GM23338 (cell line): ENCODE measurements around the gene TGDS. TPM values are rescaled to one million over a fixed set of nuclear protein-coding genes. Genes with fewer than 3 reads are reported as not detected.

Experiments used
- ATAC-seq: fragments of 200-7000 bp; cut with Tn5 transposase; 3 replicates; pipeline ENCODE4 v1.9.1; 2020
- DNase-seq: peaks from one replicate; pipeline ENCODE4 v3.0.0-alpha.2; 2015; ENCODE audit warnings: low spot score
- H2AFZ ChIP-seq: fragments of 200-600 bp; sonication (generic); 2 replicates; pipeline ENCODE4 v1.8.0; 2016; ENCODE audit warnings: antibody characterized with exemption, mild to moderate bottlenecking, moderate library complexity
- H3F3A ChIP-seq: fragments of 200-600 bp; sonication (generic); replicated peaks from 2 replicates; pipeline ENCODE4 v1.8.0; 2017; ENCODE audit warnings: antibody characterized with exemption, mixed run types, low read depth
- H3K27ac ChIP-seq: fragments of 200-600 bp; sonication (generic); 2 replicates; pipeline ENCODE4 v1.6.1; 2016; ENCODE audit warnings: low read depth
- H3K27me3 ChIP-seq: fragments of 200-600 bp; sonication (generic); 2 replicates; pipeline ENCODE4 v1.8.0; 2016; ENCODE audit warnings: mild to moderate bottlenecking, mixed run types, moderate library complexity; ENCODE audit not compliant: insufficient read depth
- H3K36me3 ChIP-seq: fragments of 200-600 bp; sonication (generic); 2 replicates; pipeline ENCODE4 v1.8.0; 2016; ENCODE audit warnings: mild to moderate bottlenecking; ENCODE audit not compliant: insufficient read depth
- H3K4me1 ChIP-seq: fragments of 200-600 bp; sonication (generic); 2 replicates; pipeline ENCODE4 v1.8.0; 2016; ENCODE audit warnings: mild to moderate bottlenecking, moderate library complexity; ENCODE audit not compliant: insufficient read depth
- H3K4me2 ChIP-seq: fragments of 200-600 bp; sonication (generic); 2 replicates; pipeline ENCODE4 v1.7.1; 2017; ENCODE audit warnings: mixed run types
- H3K4me3 ChIP-seq: fragments of 200-600 bp; sonication (generic); 2 replicates; pipeline ENCODE4 v1.6.1; 2016; ENCODE audit warnings: mixed run types
- H3K79me2 ChIP-seq: fragments of 200-600 bp; sonication (generic); replicated peaks from 2 replicates; pipeline ENCODE4 v1.8.0; 2017; ENCODE audit warnings: mild to moderate bottlenecking; ENCODE audit not compliant: insufficient read depth
- H3K9me2 ChIP-seq: fragments of 200-600 bp; sonication (generic); 2 replicates; pipeline ENCODE4 v1.8.0; 2017; ENCODE audit not compliant: insufficient read depth
- H4K20me1 ChIP-seq: fragments of 200-600 bp; sonication (generic); replicated peaks from 2 replicates; pipeline ENCODE4 v1.8.0; 2017; ENCODE audit warnings: mild to moderate bottlenecking; ENCODE audit not compliant: insufficient read depth
- H3K27ac Mint-ChIP-seq: 2 replicates; pipeline ENCODE4 v1.8.0; 2020; ENCODE audit warnings: inconsistent platforms, mild to moderate bottlenecking, moderate library complexity, mixed read lengths
- H3K27me3 Mint-ChIP-seq: 3 replicates; pipeline ENCODE4 v1.8.0; 2022; ENCODE audit warnings: low read depth, mild to moderate bottlenecking, moderate library complexity, mixed read lengths, inconsistent platforms; ENCODE audit not compliant: insufficient read depth, poor library complexity
- H3K36me3 Mint-ChIP-seq: 3 replicates; pipeline ENCODE4 v1.8.0; 2021; ENCODE audit warnings: low read depth, mild to moderate bottlenecking, inconsistent platforms, moderate library complexity, mixed read lengths
- H3K4me1 Mint-ChIP-seq: 3 replicates; pipeline ENCODE4 v1.8.0; 2020; ENCODE audit warnings: mild to moderate bottlenecking, inconsistent platforms, mixed read lengths
- H3K4me3 Mint-ChIP-seq: 3 replicates; pipeline ENCODE4 v1.8.0; 2021; ENCODE audit warnings: moderate library complexity, mild to moderate bottlenecking, inconsistent platforms, mixed read lengths
- H3K9me3 Mint-ChIP-seq: 3 replicates; pipeline ENCODE4 v1.8.0; 2020; ENCODE audit warnings: moderate library complexity, mild to moderate bottlenecking, inconsistent platforms, mixed read lengths
- CTCF ChIP-seq, 2 experiments: fragments of 200-600 bp in 1 of 2; sonication (generic) in 1 of 2; conservative IDR thresholded peaks; 2 replicates each; pipeline versions ENCODE4 v1.5.1 to v1.6.1; 2016 to 2017; ENCODE audit warnings: antibody characterized with exemption in 2 of 2, low read depth in 2 of 2, mild to moderate bottlenecking in 2 of 2, moderate library complexity in 1 of 2
- ETS1 ChIP-seq: IDR thresholded peaks from 2 replicates; pipeline ENCODE4 v1.6.1; 2016; ENCODE audit warnings: antibody characterized with exemption
- EZH2 ChIP-seq: fragments of 200-600 bp; sonication (generic); IDR thresholded peaks from one replicate; pipeline ENCODE4 v1.8.0; 2017; ENCODE audit warnings: antibody characterized with exemption, mild to moderate bottlenecking, low read depth; ENCODE audit not compliant: unreplicated experiment
- EZH2phosphoT487 ChIP-seq: fragments of 200-600 bp; sonication (generic); IDR thresholded peaks from one replicate; pipeline ENCODE4 v1.8.1; 2018; ENCODE audit warnings: antibody characterized with exemption; ENCODE audit not compliant: unreplicated experiment
- NANOG ChIP-seq: IDR thresholded peaks from 2 replicates; pipeline ENCODE4 v1.6.1; 2016; ENCODE audit warnings: antibody characterized with exemption, borderline replicate concordance
- POLR2AphosphoS5 ChIP-seq: IDR thresholded peaks from 2 replicates; pipeline ENCODE4 v1.6.1; 2016; ENCODE audit warnings: antibody characterized with exemption, low read depth
- REST ChIP-seq: IDR thresholded peaks from one replicate; pipeline ENCODE4 v1.6.1; 2018; ENCODE audit warnings: antibody characterized with exemption; ENCODE audit not compliant: unreplicated experiment
- STAT1 ChIP-seq: IDR thresholded peaks from one replicate; pipeline ENCODE4 v1.6.1; 2016; ENCODE audit warnings: antibody characterized with exemption; ENCODE audit not compliant: unreplicated experiment
- ZNF114 ChIP-seq: fragments of 250-450 bp; sonication (Bioruptor Pico); IDR thresholded peaks from 2 replicates; pipeline ENCODE4 v1.5.0; 2020; ENCODE audit warnings: mild to moderate bottlenecking, moderate library complexity
- ZNF331 ChIP-seq: fragments of 250-450 bp; sonication (Bioruptor Pico); IDR thresholded peaks from 2 replicates; pipeline ENCODE4 v1.5.0; 2020; ENCODE audit warnings: low read depth, mild to moderate bottlenecking, moderate library complexity
- polyA plus RNA-seq: library from polyadenylated mRNA; unstranded; fragments of >200 nt; fragmentation: Nextera tagmentation; extraction: Ambion mirVana; gene quantifications from 2 replicates; pipeline ENCODE4 v1.2.1, GENCODE V29; 2016
- total RNA-seq: library from RNA; depleted of rRNA; stranded (reverse); fragments of >200 nt; shearing (Covaris generic); gene quantifications from 2 replicates; pipeline ENCODE4 v1.2.3, GENCODE V29; 2014

TGDS gene
- total and polyA plus RNA-seq, 2 experiments from 2014 or later: 18.4 to 19.6 TPM

GRCh38 chr13:94607939-94608338 is 12.0 kb upstream of the TGDS start:
- H3K9me2 ChIP-seq: no peaks in the 10 kb centered on the region
- ATAC-seq (no peak), DNase-seq (no peak)
- TF ChIP-seq ZNF114 (CRISPR knock-in tag) (no peak), ZNF331 (no peak), EZH2phosphoT487 (no peak), NANOG (no peak), STAT1 (no peak)
- peaks cover 30% of the 10 kb centered on the region for H3K79me2 ChIP-seq
- Mint-ChIP-seq H3K4me1 (peaks cover 3% of the 10 kb centered on the region; the same call in 2 of the 3 replicates), H3K27me3 (peaks cover 2% of the 10 kb centered on the region), H3K36me3 (peaks cover 31% of the 10 kb centered on the region), H3K27ac (no peak overlapping the region), H3K9me3 (no peaks in the 10 kb centered on the region), H3K4me3 (no peak overlapping the region)
- no peak overlapping the region for H2AFZ ChIP-seq
- H3K4me2 ChIP-seq: no peak overlapping the region
- no peaks in the 10 kb centered on the region for H3K27me3 ChIP-seq
- no peaks in the 10 kb centered on the region; the same call in 1 of the 2 replicates for H4K20me1 ChIP-seq
- peaks cover 5% of the 10 kb centered on the region; the same call in 1 of the 2 replicates for H3K4me1 ChIP-seq
- H3F3A ChIP-seq: no peaks in the 10 kb centered on the region
- H3K36me3 ChIP-seq: peaks cover 17% of the 10 kb centered on the region; the same call in 1 of the 2 replicates
- H3K4me3 ChIP-seq: no peak overlapping the region
- no peak overlapping the region for H3K27ac ChIP-seq

GRCh38 chr13:94607056-94607455 is 11.1 kb upstream of the TGDS start:
- Histone ChIP-seq H3K9me2 (no peaks in the 10 kb centered on the region), H3K27ac (no peak overlapping the region), H3K4me3 (no peak overlapping the region), H3K4me2 (no peak overlapping the region), H3F3A (no peaks in the 10 kb centered on the region), H2AFZ (no peak overlapping the region), H4K20me1 (no peaks in the 10 kb centered on the region; the same call in 1 of the 2 replicates), H3K79me2 (peaks cover 39% of the 10 kb centered on the region), H3K36me3 (peaks cover 10% of the 10 kb centered on the region; the same call in 1 of the 2 replicates), H3K27me3 (no peaks in the 10 kb centered on the region), H3K4me1 (peaks cover 12% of the 10 kb centered on the region; the same call in 1 of the 2 replicates)
- Mint-ChIP-seq H3K36me3 (peaks cover 28% of the 10 kb centered on the region), H3K9me3 (no peaks in the 10 kb centered on the region), H3K27ac (no peak overlapping the region), H3K4me3 (no peak overlapping the region), H3K4me1 (peaks cover 7% of the 10 kb centered on the region), H3K27me3 (peaks cover 3% of the 10 kb centered on the region)
- no peak for DNase-seq
- no peak for ATAC-seq
- TF ChIP-seq STAT1 (no peak), ETS1 (no peak), NANOG (no peak), REST (no peak), POLR2AphosphoS5 (no peak), CTCF (conservative IDR thresholded peaks at IDR 0.05; ENCODE audit: low read depth in 2 of 2) (no peak), EZH2phosphoT487 (no peak), EZH2 (no peak)
